Transverse colon (tissue), 4 donors: ENCODE measurements around the gene JOSD1. TPM values are rescaled to one million over a fixed set of nuclear protein-coding genes. Genes with fewer than 3 reads are reported as not detected.

Source experiments
- DNase-seq: peaks from one replicate; pipeline ENCODE4 v3.0.0-alpha.2; 2019
- H3K27ac ChIP-seq, 4 donors: fragments of 200-600 bp; sonication (generic); 2 replicates each; pipeline ENCODE4 v1.5.1; 2016 to 2018; ENCODE audit warnings: inconsistent platforms in 4 of 4
- H3K27me3 ChIP-seq: fragments of 200-600 bp; sonication (generic); 2 replicates; pipeline ENCODE4 v1.5.1; 2017; ENCODE audit warnings: inconsistent platforms
- H3K36me3 ChIP-seq, 4 donors: fragments of 200-600 bp; sonication (generic); 2 replicates each; pipeline ENCODE4 v1.5.1; 2017 to 2019; ENCODE audit warnings: inconsistent platforms in 4 of 4
- H3K4me1 ChIP-seq, 4 donors: fragments of 200-600 bp; sonication (generic); 2 replicates each; pipeline ENCODE4 v1.5.1; 2017 to 2020; ENCODE audit warnings: inconsistent platforms in 4 of 4
- H3K4me3 ChIP-seq, 4 donors: fragments of 200-600 bp; sonication (generic); 1 replicate in 1 of 4; 2 replicates in 3 of 4; pipeline versions ENCODE4 v1.5.1 to v1.6.1; 2017 to 2019; ENCODE audit warnings: inconsistent platforms in 4 of 4
- H3K9me3 ChIP-seq, 2 donors: fragments of 200-600 bp; sonication (generic); 2 replicates each; pipeline ENCODE4 v1.5.1; 2017 to 2019; ENCODE audit warnings: inconsistent platforms in 2 of 2
- EP300 ChIP-seq: sonication (generic); formaldehyde crosslinking; IDR thresholded peaks from one replicate; pipeline ENCODE4 v1.6.1; 2017; ENCODE audit warnings: antibody characterized with exemption, low read depth
- POLR2A ChIP-seq: fragments of 450-650 bp; IDR thresholded peaks from one replicate; pipeline ENCODE4 v1.6.1; 2016; ENCODE audit warnings: antibody characterized with exemption, mild to moderate bottlenecking, moderate library complexity
- POLR2AphosphoS5 ChIP-seq, 3 donors: sonication (generic); formaldehyde crosslinking; IDR thresholded peaks; one replicate each; pipeline ENCODE4 v1.6.1; 2016; ENCODE audit warnings: antibody characterized with exemption in 3 of 3
- WGBS, 2 donors: methylation state at CpG; one replicate each; pipeline ENCODE4 v1.1.5; 2018; ENCODE audit warnings: low coverage in 1 of 2; 5-methylcytosine and 5-hydroxymethylcytosine counted together
- in situ Hi-C, 4 donors: fragments of 200-750 bp; cut with MboI; loops; one replicate each; pipeline versions ENCODE4 v1.15.0 to v1.15.1; 2017; ENCODE audit warnings: low sequenced_read_pairs in 3 of 4, low pct_ligation_motif_present in 1 of 4, low pct_unique_long_range_greater_than_20kb in 1 of 4
- intact Hi-C: fragments of 100-400 bp; cut with DNase I; formaldehyde crosslinking; loops from one replicate; pipeline ENCODE4 v1.15.1; 2023; ENCODE audit warnings: low total_unique reads
- total RNA-seq, 4 donors: library from RNA; depleted of rRNA; stranded (reverse); fragments of >200 nt; gene quantifications; one replicate each; pipeline ENCODE4 v1.1.0, GENCODE V29; 2016
- TF ChIP-seq, protein P1 (sequence below), 5 experiments: fragments of 200-600 bp in 3 of 5; fragments of 450-650 bp in 2 of 5; sonication (generic) in 3 of 5; IDR thresholded peaks; 1 replicate in 2 of 5; 2 replicates in 3 of 5; pipeline ENCODE4 v1.5.1; 2016 to 2017; ENCODE audit warnings: antibody characterized with exemption in 5 of 5, inconsistent platforms in 3 of 5, mild to moderate bottlenecking in 2 of 5, moderate library complexity in 1 of 5

Gene JOSD1
- total RNA-seq: 100 to 1,000 TPM in 3 of 4 donors, 10 to 100 TPM in 1; 34.6 to 189 (median 138) TPM

DNA sequence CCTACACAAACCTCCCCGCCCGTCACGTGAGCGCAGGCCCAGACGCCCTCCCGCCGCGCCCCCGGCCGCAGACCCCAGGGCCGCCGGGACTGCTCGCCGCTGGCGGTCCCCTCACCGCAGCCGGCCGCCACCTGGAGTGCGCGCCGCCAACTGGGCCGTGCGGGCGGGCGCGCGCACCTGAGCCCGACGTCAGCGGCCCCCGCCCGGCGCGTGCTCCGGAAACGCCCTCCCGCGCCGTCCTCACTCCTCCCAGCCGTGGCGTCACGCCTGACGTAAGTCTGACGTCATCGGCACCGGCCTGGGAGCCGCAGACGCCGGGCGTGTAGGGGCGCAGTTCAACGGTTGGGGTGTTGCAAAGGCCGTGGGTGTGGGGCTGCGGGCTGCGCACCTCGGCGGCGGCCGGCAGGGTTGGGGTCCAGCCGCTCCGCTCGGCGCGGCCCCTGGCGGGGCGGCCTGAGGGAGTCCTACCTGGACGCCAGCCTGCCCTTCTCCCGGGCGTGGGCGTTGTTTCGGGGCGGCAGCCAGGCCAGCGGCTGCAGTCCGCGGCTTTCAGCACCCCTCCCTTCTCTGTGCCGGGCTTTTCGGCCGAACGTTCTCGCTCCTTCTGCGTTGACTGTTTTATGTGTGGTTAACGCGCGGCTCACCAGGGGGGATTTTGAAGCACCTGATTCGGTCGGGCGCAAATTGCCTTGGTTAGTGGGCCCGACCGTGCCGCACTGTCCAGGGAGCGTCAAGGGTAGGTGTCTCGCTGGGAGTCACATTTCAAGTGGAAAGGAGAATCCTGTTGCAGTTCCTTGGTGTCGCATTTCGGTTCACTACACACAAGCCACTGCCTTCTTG, at the start of gene JOSD1:
Gene JOSD1 (minus strand): TSS at position 155 of the 840 bp plus-strand sequence. CDS start 956 bp downstream, outside the sequence.
- DNase-seq: peak; percentile 98
- Histone ChIP-seq H3K4me1 (peaks cover 24 to 56% (median 49%) of the 10 kb centered on the region in 4 donors), H3K27me3 (no peaks in the 10 kb centered on the region), H3K9me3 (no peaks in the 10 kb centered on the region), H3K36me3 (no peaks in the 10 kb centered on the region), H3K4me3 (peak within 1 kb of the TSS; percentile 62 to 83 (median 80)), H3K27ac (peak within 1 kb of the TSS; percentile 93 to 99 (median 98))
- in situ Hi-C loops: no loop called here
- peak; percentile 99 to 100 (median 99) for TF ChIP-seq POLR2AphosphoS5 (IDR thresholded peaks at IDR 0.05)
- peak; percentile 94 for TF ChIP-seq EP300
- TF ChIP-seq, protein P1, sequence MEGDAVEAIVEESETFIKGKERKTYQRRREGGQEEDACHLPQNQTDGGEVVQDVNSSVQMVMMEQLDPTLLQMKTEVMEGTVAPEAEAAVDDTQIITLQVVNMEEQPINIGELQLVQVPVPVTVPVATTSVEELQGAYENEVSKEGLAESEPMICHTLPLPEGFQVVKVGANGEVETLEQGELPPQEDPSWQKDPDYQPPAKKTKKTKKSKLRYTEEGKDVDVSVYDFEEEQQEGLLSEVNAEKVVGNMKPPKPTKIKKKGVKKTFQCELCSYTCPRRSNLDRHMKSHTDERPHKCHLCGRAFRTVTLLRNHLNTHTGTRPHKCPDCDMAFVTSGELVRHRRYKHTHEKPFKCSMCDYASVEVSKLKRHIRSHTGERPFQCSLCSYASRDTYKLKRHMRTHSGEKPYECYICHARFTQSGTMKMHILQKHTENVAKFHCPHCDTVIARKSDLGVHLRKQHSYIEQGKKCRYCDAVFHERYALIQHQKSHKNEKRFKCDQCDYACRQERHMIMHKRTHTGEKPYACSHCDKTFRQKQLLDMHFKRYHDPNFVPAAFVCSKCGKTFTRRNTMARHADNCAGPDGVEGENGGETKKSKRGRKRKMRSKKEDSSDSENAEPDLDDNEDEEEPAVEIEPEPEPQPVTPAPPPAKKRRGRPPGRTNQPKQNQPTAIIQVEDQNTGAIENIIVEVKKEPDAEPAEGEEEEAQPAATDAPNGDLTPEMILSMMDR (IDR thresholded peaks at IDR 0.05): peak in 1 of 5 experiments; percentile 43
- TF ChIP-seq POLR2A: peak; percentile 89
- 2% methylated on average over 37 of the region's 94 CpGs; no CpG with 5 or more reads in 1 of the 2 donors for WGBS, 2 donors
- intact Hi-C loops: loop anchor here (2.0 kb wide), 1 partner anchor 54 kb away; the partner anchor contains the start of gene SUN2

DNA sequence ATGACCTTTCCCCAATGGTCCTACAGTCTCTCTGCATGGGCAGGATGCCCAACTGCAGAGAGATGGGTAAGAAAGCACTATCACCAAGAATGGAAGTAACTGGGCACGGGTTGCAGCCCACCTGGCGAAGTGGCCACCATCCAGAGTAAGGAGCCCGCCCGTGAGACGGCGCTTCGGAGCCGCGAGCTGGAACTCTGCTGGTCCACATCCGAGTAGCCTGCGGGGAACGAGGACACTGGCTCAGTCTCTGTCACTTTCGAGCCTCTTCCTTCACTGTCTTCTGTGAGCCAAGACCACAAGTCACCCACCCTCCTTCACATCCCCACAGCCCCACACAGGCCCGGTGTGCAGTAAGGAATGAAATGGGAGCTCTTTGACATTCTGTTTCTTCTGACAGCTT, 49.4 kb upstream of the JOSD1 start:
- Histone ChIP-seq H3K27ac (peak overlapping the region in 1 of 4 donors; percentile 98), H3K36me3 (peaks cover 0 to 61% (median 25%) of the 10 kb centered on the region in 4 donors), H3K4me1 (peaks cover 15 to 40% (median 27%) of the 10 kb centered on the region in 4 donors), H3K9me3 (no peaks in the 10 kb centered on the region), H3K4me3 (no peak overlapping the region), H3K27me3 (no peaks in the 10 kb centered on the region)
- 93 to 95% methylated on average over 8 to 14 of the region's 14 CpGs for WGBS, 2 donors
- TF ChIP-seq EP300: no peak
- TF ChIP-seq POLR2A: no peak
- TF ChIP-seq POLR2AphosphoS5 (IDR thresholded peaks at IDR 0.05): no peak
- TF ChIP-seq, protein P1 (IDR thresholded peaks at IDR 0.05): no peak
- no peak for DNase-seq
- intact Hi-C loops (no loop called here), in situ Hi-C loops (no loop called here)

DNA sequence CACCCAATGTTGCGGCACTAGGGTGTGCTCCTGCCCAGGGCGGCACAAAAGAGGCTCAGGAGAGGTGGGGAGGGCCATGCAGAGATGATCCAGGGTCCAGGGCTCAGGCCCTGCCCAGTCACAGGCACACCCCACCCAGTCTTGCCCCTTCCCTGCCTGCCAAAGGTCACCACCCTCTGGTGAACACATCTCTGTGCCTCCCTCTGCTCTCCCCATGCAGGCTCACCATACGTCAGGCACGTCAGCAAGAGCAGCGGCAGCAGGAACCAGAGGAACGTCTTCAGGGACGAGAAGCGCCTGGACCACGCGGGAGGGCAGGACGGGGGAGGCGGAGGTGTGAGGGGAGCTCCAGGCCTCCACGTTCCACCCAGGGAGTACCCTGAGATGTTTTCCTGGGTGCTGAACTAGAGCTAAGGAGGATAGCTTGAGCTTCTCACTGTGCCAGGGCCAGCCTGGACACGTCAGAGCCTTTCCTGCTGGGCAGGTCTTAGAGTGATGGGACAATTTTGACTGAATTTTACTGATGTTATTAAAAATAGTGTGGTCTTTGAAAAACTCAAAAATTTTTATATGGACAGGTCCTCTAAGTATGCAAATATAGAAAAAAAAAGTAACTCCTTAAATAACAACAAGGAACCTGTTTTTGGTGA, 47.9 kb upstream of the JOSD1 start:
- Histone ChIP-seq H3K27ac (no peak overlapping the region), H3K4me3 (no peak overlapping the region), H3K27me3 (no peaks in the 10 kb centered on the region), H3K9me3 (no peaks in the 10 kb centered on the region), H3K36me3 (peaks cover 0 to 76% (median 32%) of the 10 kb centered on the region in 4 donors), H3K4me1 (peaks cover 7 to 26% (median 16%) of the 10 kb centered on the region in 4 donors)
- WGBS, 2 donors: 84 to 86% methylated on average over 1 to 14 of the region's 14 CpGs
- intact Hi-C loops (no loop called here), in situ Hi-C loops (no loop called here)
- TF ChIP-seq, protein P1 (IDR thresholded peaks at IDR 0.05): no peak
- TF ChIP-seq POLR2A: no peak
- no peak for DNase-seq
